Measurements from ENCODE around the gene BANK1.

DNA sequence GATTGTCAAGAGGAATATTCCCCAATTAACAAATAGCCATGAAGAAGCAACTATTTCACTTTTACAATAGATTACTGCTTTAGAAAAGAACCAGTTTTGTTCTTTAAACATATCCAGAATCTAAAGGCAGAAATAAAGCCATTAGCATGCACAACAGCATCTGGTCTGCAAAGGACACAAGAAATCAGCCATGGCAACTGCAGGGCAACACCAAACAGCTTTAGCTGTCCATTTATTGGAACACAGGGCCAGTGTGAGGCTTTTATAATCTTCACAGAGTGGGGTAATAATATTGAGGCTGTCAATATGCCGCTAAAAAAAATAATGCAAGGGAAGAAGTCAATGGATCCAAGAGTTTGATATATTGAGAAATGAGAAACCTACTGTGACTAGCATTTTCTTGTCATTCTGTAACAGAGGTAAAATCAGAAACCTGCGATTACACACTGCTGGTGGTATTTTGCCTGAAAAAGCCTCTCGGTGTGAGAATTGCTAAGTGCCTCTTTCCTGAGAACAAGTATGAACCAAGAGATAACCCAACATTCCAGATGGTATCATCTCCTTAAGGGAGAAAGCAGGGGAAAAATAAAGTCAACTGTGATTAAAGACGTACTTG, 2.7 kb upstream of the BANK1 start:
- TF ChIP-seq RCOR1 (IDR thresholded peaks at IDR 0.05; ENCODE audit: low read length) (no peak), RAD21 (IDR thresholded peaks at IDR 0.05; ENCODE audit: low read length) (no peak), SIN3A (IDR thresholded peaks at IDR 0.05; ENCODE audit: borderline replicate concordance, low read depth, low read length) (no peak), POLR2AphosphoS5 (IDR thresholded peaks at IDR 0.05; ENCODE audit: low read depth, low read length) (no peak), MXI1 (IDR thresholded peaks at IDR 0.05; ENCODE audit: low read depth, low read length) (no peak), PBX3 (IDR thresholded peaks at IDR 0.05) (no peak), YY1 (IDR thresholded peaks at IDR 0.05; ENCODE audit: low read depth) (no peak), SMC3 (IDR thresholded peaks at IDR 0.05; ENCODE audit: low read depth, low read length) (no peak)
- TF ChIP-seq, protein P1, sequence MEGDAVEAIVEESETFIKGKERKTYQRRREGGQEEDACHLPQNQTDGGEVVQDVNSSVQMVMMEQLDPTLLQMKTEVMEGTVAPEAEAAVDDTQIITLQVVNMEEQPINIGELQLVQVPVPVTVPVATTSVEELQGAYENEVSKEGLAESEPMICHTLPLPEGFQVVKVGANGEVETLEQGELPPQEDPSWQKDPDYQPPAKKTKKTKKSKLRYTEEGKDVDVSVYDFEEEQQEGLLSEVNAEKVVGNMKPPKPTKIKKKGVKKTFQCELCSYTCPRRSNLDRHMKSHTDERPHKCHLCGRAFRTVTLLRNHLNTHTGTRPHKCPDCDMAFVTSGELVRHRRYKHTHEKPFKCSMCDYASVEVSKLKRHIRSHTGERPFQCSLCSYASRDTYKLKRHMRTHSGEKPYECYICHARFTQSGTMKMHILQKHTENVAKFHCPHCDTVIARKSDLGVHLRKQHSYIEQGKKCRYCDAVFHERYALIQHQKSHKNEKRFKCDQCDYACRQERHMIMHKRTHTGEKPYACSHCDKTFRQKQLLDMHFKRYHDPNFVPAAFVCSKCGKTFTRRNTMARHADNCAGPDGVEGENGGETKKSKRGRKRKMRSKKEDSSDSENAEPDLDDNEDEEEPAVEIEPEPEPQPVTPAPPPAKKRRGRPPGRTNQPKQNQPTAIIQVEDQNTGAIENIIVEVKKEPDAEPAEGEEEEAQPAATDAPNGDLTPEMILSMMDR (IDR thresholded peaks at IDR 0.05): no peak
